Neural cell (in vitro differentiated cells): Measurements from ENCODE around the gene OCRL. TPM values are rescaled to one million over a fixed set of nuclear protein-coding genes. Genes with fewer than 3 reads are reported as not detected.

Experiments used
- H2AFZ ChIP-seq: fragments of 200-600, 300-800 bp; sonication (generic), shearing (Covaris generic); 2 replicates; pipeline ENCODE4 v1.6.0; 2014; ENCODE audit warnings: low read depth, mild to moderate bottlenecking, antibody characterized with exemption, low read length, moderate library complexity
- H3F3A ChIP-seq: fragments of 200-600 bp; shearing (Covaris generic); 2 replicates; pipeline ENCODE4 v1.6.1; 2016; ENCODE audit warnings: mild to moderate bottlenecking, moderate library complexity, mixed read lengths, antibody characterized with exemption, low read length; ENCODE audit not compliant: insufficient read depth, poor library complexity, severe bottlenecking
- H3K27ac ChIP-seq: fragments of 200-600, 300-800 bp; sonication (generic), shearing (Covaris generic); 2 replicates; pipeline ENCODE4 v1.5.1; 2014; ENCODE audit warnings: mild to moderate bottlenecking, low read length, moderate library complexity
- H3K27me3 ChIP-seq: fragments of 300-800, 200-600 bp; sonication (generic), shearing (Covaris generic); 2 replicates; pipeline ENCODE4 v1.6.0; 2014; ENCODE audit warnings: mild to moderate bottlenecking, low read depth, low read length, moderate library complexity; ENCODE audit not compliant: insufficient read depth
- H3K36me3 ChIP-seq: fragments of 300-800, 200-600 bp; sonication (generic), shearing (Covaris generic); 2 replicates; pipeline ENCODE4 v1.5.1; 2014; ENCODE audit warnings: mild to moderate bottlenecking, antibody characterized with exemption, low read length, moderate library complexity; ENCODE audit not compliant: insufficient read depth
- H3K4me2 ChIP-seq: fragments of 300-800, 200-600 bp; sonication (generic), shearing (Covaris generic); 2 replicates; pipeline ENCODE4 v1.6.0; 2014; ENCODE audit warnings: mild to moderate bottlenecking, low read length
- H3K4me3 ChIP-seq: fragments of 300-800, 200-600 bp; sonication (generic), shearing (Covaris generic); 2 replicates; pipeline ENCODE4 v1.5.1; 2014; ENCODE audit warnings: mild to moderate bottlenecking, low read length, moderate library complexity
- H3K79me2 ChIP-seq: fragments of 200-600 bp; shearing (Covaris generic); replicated peaks from 2 replicates; pipeline ENCODE4 v1.6.0; 2014; ENCODE audit warnings: mild to moderate bottlenecking, low read length, moderate library complexity; ENCODE audit not compliant: insufficient read depth
- H3K9ac ChIP-seq: fragments of 300-800, 200-600 bp; sonication (generic), shearing (Covaris generic); 2 replicates; pipeline ENCODE4 v1.6.1; 2016; ENCODE audit warnings: mild to moderate bottlenecking, low read length, mixed read lengths
- H3K9me2 ChIP-seq: fragments of 200-600 bp; shearing (Covaris generic); 2 replicates; pipeline ENCODE4 v1.6.1; 2016; ENCODE audit warnings: mild to moderate bottlenecking, low read length, mixed read lengths; ENCODE audit not compliant: insufficient read depth
- H3K9me3 ChIP-seq: fragments of 200-600, 300-800 bp; sonication (generic), shearing (Covaris generic); 2 replicates; pipeline ENCODE4 v1.6.1; 2016; ENCODE audit warnings: mild to moderate bottlenecking, mixed run types, low read length, moderate library complexity, mixed read lengths
- H4K20me1 ChIP-seq: fragments of 200-600 bp; shearing (Covaris generic); 2 replicates; pipeline ENCODE4 v1.6.1; 2016; ENCODE audit warnings: mild to moderate bottlenecking, mixed run types; ENCODE audit not compliant: insufficient read depth
- CTCF ChIP-seq: fragments of 450-650 bp; IDR thresholded peaks from 2 replicates; pipeline ENCODE4 v1.5.1; 2014; ENCODE audit warnings: antibody characterized with exemption, mild to moderate bottlenecking, moderate library complexity; ENCODE audit not compliant: poor library complexity, severe bottlenecking
- EP300 ChIP-seq: fragments of 450-650 bp; conservative IDR thresholded peaks from 2 replicates; pipeline ENCODE4 v1.6.1; 2014; ENCODE audit warnings: antibody characterized with exemption, mild to moderate bottlenecking, moderate library complexity; ENCODE audit not compliant: poor library complexity, severe bottlenecking
- EZH2 ChIP-seq: fragments of 200-600, 300-800 bp; shearing (Covaris generic), sonication (generic); IDR thresholded peaks from 2 replicates; pipeline ENCODE4 v1.6.1; 2014; ENCODE audit warnings: antibody characterized with exemption, low read length, borderline replicate concordance, mild to moderate bottlenecking; ENCODE audit not compliant: insufficient read depth, poor library complexity, severe bottlenecking
- MXI1 ChIP-seq: fragments of 450-650 bp; conservative IDR thresholded peaks from 2 replicates; pipeline ENCODE4 v1.6.1; 2014; ENCODE audit warnings: antibody characterized with exemption, mild to moderate bottlenecking; ENCODE audit not compliant: poor library complexity, severe bottlenecking
- POLR2AphosphoS5 ChIP-seq: IDR thresholded peaks from 2 replicates; pipeline ENCODE4 v1.6.1; 2012
- RAD21 ChIP-seq: fragments of 450-650 bp; conservative IDR thresholded peaks from 2 replicates; pipeline ENCODE4 v1.6.1; 2014; ENCODE audit warnings: antibody characterized with exemption, mild to moderate bottlenecking, moderate library complexity
- SMC3 ChIP-seq: fragments of 450-650 bp; conservative IDR thresholded peaks from 2 replicates; pipeline ENCODE4 v1.6.1; 2014; ENCODE audit warnings: antibody characterized with exemption, mild to moderate bottlenecking, moderate library complexity; ENCODE audit not compliant: poor library complexity
- TAF1 ChIP-seq: IDR thresholded peaks from 2 replicates; pipeline ENCODE4 v1.6.1; 2012; ENCODE audit warnings: low read depth
- polyA plus RNA-seq: library from polyadenylated mRNA; depleted of rRNA; stranded (reverse); fragments of >200 nt; gene quantifications from 2 replicates; pipeline ENCODE4 v1.2.3, GENCODE V29; 2014

The OCRL gene
- polyA plus RNA-seq, 1 donor from 2014 or later: 27.9 TPM

DNA sequence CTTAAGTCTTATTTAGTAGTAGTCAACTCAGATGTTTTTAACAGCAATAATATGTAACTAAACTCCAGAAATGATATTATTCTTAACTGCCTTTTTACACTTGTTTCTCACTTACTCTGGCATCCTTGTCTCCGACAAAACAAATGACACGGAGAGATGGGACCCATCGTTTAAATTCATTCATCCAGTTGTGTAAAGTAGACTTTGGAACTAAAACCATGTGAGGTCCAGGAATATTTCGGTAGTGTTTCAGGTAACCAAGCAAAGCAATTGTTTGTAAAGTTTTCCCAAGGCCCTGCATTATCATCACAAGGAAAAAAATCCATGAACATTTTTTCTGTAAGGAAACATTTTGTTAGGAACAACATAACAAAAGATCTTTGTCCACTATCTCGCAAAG, 28.4 kb upstream of the OCRL start:
- no peak overlapping the region for H3K9ac ChIP-seq
- no peak overlapping the region for H2AFZ ChIP-seq
- no peaks in the 10 kb centered on the region for H3K36me3 ChIP-seq
- no peaks in the 10 kb centered on the region for H3K9me3 ChIP-seq
- H3K79me2 ChIP-seq: peaks cover 4% of the 10 kb centered on the region
- no peak for TF ChIP-seq POLR2AphosphoS5
- TF ChIP-seq CTCF: no peak
- no peak for TF ChIP-seq RAD21
- TF ChIP-seq SMC3: no peak
- no peaks in the 10 kb centered on the region for H3K27me3 ChIP-seq
- no peaks in the 10 kb centered on the region for H3K9me2 ChIP-seq
- no peaks in the 10 kb centered on the region for H4K20me1 ChIP-seq
- no peak overlapping the region for H3K4me2 ChIP-seq
- no peak overlapping the region for H3K27ac ChIP-seq
- H3K4me3 ChIP-seq: no peak overlapping the region
- no peaks in the 10 kb centered on the region for H3F3A ChIP-seq

- Histone ChIP-seq H3K27me3 (no peaks in the 10 kb centered on the region), H3K9me2 (no peaks in the 10 kb centered on the region), H3F3A (no peaks in the 10 kb centered on the region), H3K9ac (no peak overlapping the region), H3K36me3 (no peaks in the 10 kb centered on the region), H2AFZ (no peak overlapping the region), H3K4me2 (no peak overlapping the region), H4K20me1 (no peaks in the 10 kb centered on the region), H3K27ac (no peak overlapping the region), H3K9me3 (no peaks in the 10 kb centered on the region), H3K79me2 (peaks cover 11% of the 10 kb centered on the region), H3K4me3 (no peak overlapping the region)
- no peak for TF ChIP-seq SMC3
- no peak for TF ChIP-seq EZH2
- no peak for TF ChIP-seq EP300
Measured at GRCh38 chrX:129512409-129512808, 27.6 kb upstream of the OCRL start.

GRCh38 chrX:129516402-129516801, 23.7 kb upstream of the OCRL start:
- H3K9me3 ChIP-seq: no peaks in the 10 kb centered on the region
- H3K36me3 ChIP-seq: no peaks in the 10 kb centered on the region
- no peaks in the 10 kb centered on the region for H4K20me1 ChIP-seq
- no peak overlapping the region for H3K4me3 ChIP-seq
- no peak overlapping the region for H2AFZ ChIP-seq
- TF ChIP-seq SMC3 (no peak), MXI1 (no peak), EZH2 (no peak), CTCF (no peak), EP300 (no peak), TAF1 (no peak), POLR2AphosphoS5 (no peak)
- H3K79me2 ChIP-seq: peaks cover 42% of the 10 kb centered on the region
- H3K27ac ChIP-seq: no peak overlapping the region
- H3K27me3 ChIP-seq: no peaks in the 10 kb centered on the region
- H3K4me2 ChIP-seq: no peak overlapping the region
- H3K9ac ChIP-seq: no peak overlapping the region
- H3F3A ChIP-seq: no peaks in the 10 kb centered on the region
- H3K9me2 ChIP-seq: no peaks in the 10 kb centered on the region
